Measurements from ENCODE around the gene SNRNP70. TPM values are rescaled to one million over a fixed set of nuclear protein-coding genes. Genes with fewer than 3 reads are reported as not detected.
A peak's percentile ranks its signal among the peaks of the same experiment; 100 is the strongest.

Gene SNRNP70
- total and polyA plus RNA-seq, 2 of the 13 experiments (the other 11 are each of a cell fraction or from before 2014, with no cell fraction given), result 150 to 210 TPM

DNA sequence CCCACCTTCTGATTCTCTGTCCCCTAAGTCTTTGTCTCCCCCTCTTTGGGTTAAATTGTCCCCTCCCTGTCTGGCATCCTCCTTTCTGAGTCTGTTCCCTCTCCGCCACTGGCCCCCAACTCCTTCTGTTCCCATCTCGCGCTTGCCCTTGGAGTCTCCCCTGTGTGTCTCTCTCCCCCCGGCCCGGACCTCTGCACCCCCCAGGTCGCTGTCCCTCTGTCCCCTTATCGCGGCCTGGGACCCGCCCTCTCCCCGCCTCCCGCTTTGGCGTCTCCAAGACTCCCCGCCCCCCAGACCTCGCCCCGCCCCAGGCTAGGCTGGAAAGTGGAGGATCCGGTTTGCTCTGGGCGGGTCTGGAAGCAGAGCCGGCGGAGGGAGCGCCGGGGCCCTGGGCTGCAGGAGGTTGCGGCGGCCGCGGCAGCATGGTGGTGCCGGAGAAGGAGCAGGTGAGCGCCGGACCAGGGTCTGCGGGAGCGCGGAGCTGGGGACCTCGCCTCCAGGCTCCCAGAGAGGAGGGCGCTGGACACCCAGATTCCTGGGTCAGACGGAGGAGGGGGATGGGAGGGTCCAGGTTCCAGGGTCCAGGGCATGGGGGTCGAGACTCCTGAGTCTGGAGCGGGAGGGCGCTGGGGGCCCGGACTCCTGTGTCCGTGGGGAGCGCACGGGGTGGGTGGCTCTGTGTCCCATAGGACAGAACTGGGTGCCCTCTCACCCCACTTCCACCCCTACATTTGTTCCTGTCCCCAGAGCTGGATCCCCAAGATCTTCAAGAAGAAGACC lies 72.4 kb downstream of the SNRNP70 start, which contains the start of gene TRPM4 (continued):
- TF ChIP-seq, protein P1, sequence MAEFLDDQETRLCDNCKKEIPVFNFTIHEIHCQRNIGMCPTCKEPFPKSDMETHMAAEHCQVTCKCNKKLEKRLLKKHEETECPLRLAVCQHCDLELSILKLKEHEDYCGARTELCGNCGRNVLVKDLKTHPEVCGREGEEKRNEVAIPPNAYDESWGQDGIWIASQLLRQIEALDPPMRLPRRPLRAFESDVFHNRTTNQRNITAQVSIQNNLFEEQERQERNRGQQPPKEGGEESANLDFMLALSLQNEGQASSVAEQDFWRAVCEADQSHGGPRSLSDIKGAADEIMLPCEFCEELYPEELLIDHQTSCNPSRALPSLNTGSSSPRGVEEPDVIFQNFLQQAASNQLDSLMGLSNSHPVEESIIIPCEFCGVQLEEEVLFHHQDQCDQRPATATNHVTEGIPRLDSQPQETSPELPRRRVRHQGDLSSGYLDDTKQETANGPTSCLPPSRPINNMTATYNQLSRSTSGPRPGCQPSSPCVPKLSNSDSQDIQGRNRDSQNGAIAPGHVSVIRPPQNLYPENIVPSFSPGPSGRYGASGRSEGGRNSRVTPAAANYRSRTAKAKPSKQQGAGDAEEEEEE (CRISPR knock-in tag; IDR thresholded peaks at IDR 0.05; ENCODE audit: borderline replicate concordance), result no peak
- TF ChIP-seq KLF9 (CRISPR knock-in tag; IDR thresholded peaks at IDR 0.05; ENCODE audit: low read depth) (no peak), ZMYM3 (CRISPR knock-in tag; IDR thresholded peaks at IDR 0.05) (no peak), JDP2 (CRISPR knock-in tag; IDR thresholded peaks at IDR 0.05; ENCODE audit: borderline replicate concordance) (no peak), HIVEP1 (CRISPR knock-in tag; IDR thresholded peaks at IDR 0.05) (no peak), FOXP1 (IDR thresholded peaks at IDR 0.05) (no peak), FOXP1 (CRISPR knock-in tag; IDR thresholded peaks at IDR 0.05) (no peak), ZNF564 (CRISPR knock-in tag; IDR thresholded peaks at IDR 0.05) (no peak), RORA (CRISPR knock-in tag; IDR thresholded peaks at IDR 0.05) (no peak), HNRNPLL (IDR thresholded peaks at IDR 0.05; ENCODE audit: low read depth, low read length, poor library complexity, severe bottlenecking) (peak; percentile 65), ZNF354B (CRISPR knock-in tag; IDR thresholded peaks at IDR 0.05) (no peak), POLR2G (IDR thresholded peaks at IDR 0.05; ENCODE audit: low read depth, low read length) (peak; percentile 77), CCAR2 (optimal IDR thresholded peaks at IDR 0.05; ENCODE audit: low read depth, low read length) (no peak), SNAI1 (CRISPR knock-in tag; IDR thresholded peaks at IDR 0.05; ENCODE audit: borderline replicate concordance) (no peak), ZSCAN9 (CRISPR knock-in tag; IDR thresholded peaks at IDR 0.05; ENCODE audit: borderline replicate concordance) (no peak), ZNF878 (CRISPR knock-in tag; IDR thresholded peaks at IDR 0.05) (no peak)
- TF ChIP-seq, protein P2, sequence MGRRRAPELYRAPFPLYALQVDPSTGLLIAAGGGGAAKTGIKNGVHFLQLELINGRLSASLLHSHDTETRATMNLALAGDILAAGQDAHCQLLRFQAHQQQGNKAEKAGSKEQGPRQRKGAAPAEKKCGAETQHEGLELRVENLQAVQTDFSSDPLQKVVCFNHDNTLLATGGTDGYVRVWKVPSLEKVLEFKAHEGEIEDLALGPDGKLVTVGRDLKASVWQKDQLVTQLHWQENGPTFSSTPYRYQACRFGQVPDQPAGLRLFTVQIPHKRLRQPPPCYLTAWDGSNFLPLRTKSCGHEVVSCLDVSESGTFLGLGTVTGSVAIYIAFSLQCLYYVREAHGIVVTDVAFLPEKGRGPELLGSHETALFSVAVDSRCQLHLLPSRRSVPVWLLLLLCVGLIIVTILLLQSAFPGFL (CRISPR knock-in tag; IDR thresholded peaks at IDR 0.05), result no peak
- TF ChIP-seq, protein P3, sequence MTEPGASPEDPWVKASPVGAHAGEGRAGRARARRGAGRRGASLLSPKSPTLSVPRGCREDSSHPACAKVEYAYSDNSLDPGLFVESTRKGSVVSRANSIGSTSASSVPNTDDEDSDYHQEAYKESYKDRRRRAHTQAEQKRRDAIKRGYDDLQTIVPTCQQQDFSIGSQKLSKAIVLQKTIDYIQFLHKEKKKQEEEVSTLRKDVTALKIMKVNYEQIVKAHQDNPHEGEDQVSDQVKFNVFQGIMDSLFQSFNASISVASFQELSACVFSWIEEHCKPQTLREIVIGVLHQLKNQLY (CRISPR knock-in tag; IDR thresholded peaks at IDR 0.05), result no peak
- TF ChIP-seq, protein P4, sequence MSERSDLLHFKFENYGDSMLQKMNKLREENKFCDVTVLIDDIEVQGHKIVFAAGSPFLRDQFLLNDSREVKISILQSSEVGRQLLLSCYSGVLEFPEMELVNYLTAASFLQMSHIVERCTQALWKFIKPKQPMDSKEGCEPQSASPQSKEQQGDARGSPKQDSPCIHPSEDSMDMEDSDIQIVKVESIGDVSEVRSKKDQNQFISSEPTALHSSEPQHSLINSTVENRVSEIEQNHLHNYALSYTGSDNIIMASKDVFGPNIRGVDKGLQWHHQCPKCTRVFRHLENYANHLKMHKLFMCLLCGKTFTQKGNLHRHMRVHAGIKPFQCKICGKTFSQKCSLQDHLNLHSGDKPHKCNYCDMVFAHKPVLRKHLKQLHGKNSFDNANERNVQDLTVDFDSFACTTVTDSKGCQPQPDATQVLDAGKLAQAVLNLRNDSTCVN (CRISPR knock-in tag; IDR thresholded peaks at IDR 0.05; ENCODE audit: borderline replicate concordance), result no peak
- TF ChIP-seq, protein P5, sequence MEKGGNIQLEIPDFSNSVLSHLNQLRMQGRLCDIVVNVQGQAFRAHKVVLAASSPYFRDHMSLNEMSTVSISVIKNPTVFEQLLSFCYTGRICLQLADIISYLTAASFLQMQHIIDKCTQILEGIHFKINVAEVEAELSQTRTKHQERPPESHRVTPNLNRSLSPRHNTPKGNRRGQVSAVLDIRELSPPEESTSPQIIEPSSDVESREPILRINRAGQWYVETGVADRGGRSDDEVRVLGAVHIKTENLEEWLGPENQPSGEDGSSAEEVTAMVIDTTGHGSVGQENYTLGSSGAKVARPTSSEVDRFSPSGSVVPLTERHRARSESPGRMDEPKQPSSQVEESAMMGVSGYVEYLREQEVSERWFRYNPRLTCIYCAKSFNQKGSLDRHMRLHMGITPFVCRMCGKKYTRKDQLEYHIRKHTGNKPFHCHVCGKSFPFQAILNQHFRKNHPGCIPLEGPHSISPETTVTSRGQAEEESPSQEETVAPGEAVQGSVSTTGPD (CRISPR knock-in tag; IDR thresholded peaks at IDR 0.05), result no peak
